BE2C (cell line): Measurements from ENCODE around the gene ATXN7.

Source experiments
- DNase-seq: peaks from one replicate; pipeline ENCODE4 v3.0.0-alpha.2; 2020
- H3K27me3 ChIP-seq: fragments of 250-450 bp; sonication (Bioruptor Pico); 2 replicates; pipeline ENCODE4 v1.5.1; 2020; ENCODE audit warnings: mild to moderate bottlenecking
- H3K36me3 ChIP-seq: fragments of 250-450 bp; sonication (Bioruptor Pico); 2 replicates; pipeline ENCODE4 v1.5.1; 2020; ENCODE audit warnings: mild to moderate bottlenecking
- H3K4me1 ChIP-seq: fragments of 250-450 bp; sonication (Bioruptor Pico); 2 replicates; pipeline ENCODE4 v1.5.1; 2020
- H3K4me3 ChIP-seq: 2 replicates; pipeline ENCODE4 v1.5.1; 2011; ENCODE audit warnings: low read depth, low read length
- H3K9me3 ChIP-seq: fragments of 250-450 bp; sonication (Bioruptor Pico); 2 replicates; pipeline ENCODE4 v1.5.1; 2020
- TF ChIP-seq, protein P1 (sequence below): IDR thresholded peaks from 2 replicates; pipeline ENCODE4 v1.5.1; 2012; ENCODE audit warnings: mild to moderate bottlenecking, low read depth, low read length

The ATXN7 gene

GRCh38 chr3:64008487-64009351, 145.1 kb downstream of the ATXN7 start:
- no peaks in the 10 kb centered on the region for H3K27me3 ChIP-seq
- peaks cover 78% of the 10 kb centered on the region for H3K36me3 ChIP-seq
- no peak overlapping the region for H3K4me3 ChIP-seq
- H3K4me1 ChIP-seq, result no peaks in the 10 kb centered on the region
- TF ChIP-seq, protein P1, sequence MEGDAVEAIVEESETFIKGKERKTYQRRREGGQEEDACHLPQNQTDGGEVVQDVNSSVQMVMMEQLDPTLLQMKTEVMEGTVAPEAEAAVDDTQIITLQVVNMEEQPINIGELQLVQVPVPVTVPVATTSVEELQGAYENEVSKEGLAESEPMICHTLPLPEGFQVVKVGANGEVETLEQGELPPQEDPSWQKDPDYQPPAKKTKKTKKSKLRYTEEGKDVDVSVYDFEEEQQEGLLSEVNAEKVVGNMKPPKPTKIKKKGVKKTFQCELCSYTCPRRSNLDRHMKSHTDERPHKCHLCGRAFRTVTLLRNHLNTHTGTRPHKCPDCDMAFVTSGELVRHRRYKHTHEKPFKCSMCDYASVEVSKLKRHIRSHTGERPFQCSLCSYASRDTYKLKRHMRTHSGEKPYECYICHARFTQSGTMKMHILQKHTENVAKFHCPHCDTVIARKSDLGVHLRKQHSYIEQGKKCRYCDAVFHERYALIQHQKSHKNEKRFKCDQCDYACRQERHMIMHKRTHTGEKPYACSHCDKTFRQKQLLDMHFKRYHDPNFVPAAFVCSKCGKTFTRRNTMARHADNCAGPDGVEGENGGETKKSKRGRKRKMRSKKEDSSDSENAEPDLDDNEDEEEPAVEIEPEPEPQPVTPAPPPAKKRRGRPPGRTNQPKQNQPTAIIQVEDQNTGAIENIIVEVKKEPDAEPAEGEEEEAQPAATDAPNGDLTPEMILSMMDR, result no peak
- no peak for DNase-seq
- no peaks in the 10 kb centered on the region for H3K9me3 ChIP-seq

GRCh38 chr3:64009528-64009927, 145.9 kb downstream of the ATXN7 start:
- no peaks in the 10 kb centered on the region for H3K4me1 ChIP-seq
- peaks cover 81% of the 10 kb centered on the region for H3K36me3 ChIP-seq
- no peak for DNase-seq
- H3K4me3 ChIP-seq, result no peak overlapping the region
- no peaks in the 10 kb centered on the region for H3K27me3 ChIP-seq
- TF ChIP-seq, protein P1, result no peak
- H3K9me3 ChIP-seq, result no peaks in the 10 kb centered on the region

DNA sequence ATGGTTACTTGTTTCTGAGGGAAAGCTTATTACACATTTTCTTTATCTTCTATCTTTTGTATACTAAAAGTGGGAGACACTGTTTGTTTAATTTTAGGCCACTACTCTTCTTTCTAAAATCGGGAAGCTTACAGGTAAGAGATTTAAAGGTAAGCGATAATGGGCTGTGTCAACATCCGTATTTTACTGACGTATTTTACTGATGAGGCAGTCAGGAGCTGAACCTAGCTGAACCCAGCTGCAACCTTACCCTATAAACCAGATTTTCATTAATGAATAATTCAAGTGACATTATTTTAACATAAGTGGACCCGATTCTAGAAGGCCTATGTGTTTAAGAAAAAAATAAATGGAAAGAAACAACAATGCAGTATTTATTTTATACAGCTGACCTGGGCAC, 146.5 kb downstream of the ATXN7 start:
- H3K36me3 ChIP-seq, result peaks cover 87% of the 10 kb centered on the region
- H3K27me3 ChIP-seq, result no peaks in the 10 kb centered on the region
- TF ChIP-seq, protein P1, result no peak

GRCh38 chr3:64011685-64012084, 148.0 kb downstream of the ATXN7 start:
- TF ChIP-seq, protein P1, result no peak
- H3K36me3 ChIP-seq, result peaks cover 88% of the 10 kb centered on the region
- no peak for DNase-seq
- H3K9me3 ChIP-seq, result no peaks in the 10 kb centered on the region
- no peak overlapping the region for H3K4me3 ChIP-seq
- no peaks in the 10 kb centered on the region for H3K4me1 ChIP-seq
- no peaks in the 10 kb centered on the region for H3K27me3 ChIP-seq

More for the DNA sequence above, 146.5 kb downstream of the ATXN7 start:
- Histone ChIP-seq H3K4me3 (no peak overlapping the region), H3K4me1 (no peaks in the 10 kb centered on the region), H3K9me3 (no peaks in the 10 kb centered on the region)
- no peak for DNase-seq

- Histone ChIP-seq H3K4me1 (no peaks in the 10 kb centered on the region), H3K9me3 (no peaks in the 10 kb centered on the region), H3K4me3 (no peak overlapping the region), H3K36me3 (peaks cover 92% of the 10 kb centered on the region), H3K27me3 (no peaks in the 10 kb centered on the region)
- DNase-seq, result no peak
- TF ChIP-seq, protein P1, result no peak
These were observed 153.4 kb downstream of the ATXN7 start for GRCh38 chr3:64016941-64017620.

- peaks cover 71% of the 10 kb centered on the region for H3K36me3 ChIP-seq
- H3K9me3 ChIP-seq, result no peaks in the 10 kb centered on the region
- no peaks in the 10 kb centered on the region for H3K4me1 ChIP-seq
- TF ChIP-seq, protein P1, result no peak
- no peak for DNase-seq
- no peak overlapping the region for H3K4me3 ChIP-seq
- no peaks in the 10 kb centered on the region for H3K27me3 ChIP-seq
These were observed 155.6 kb downstream of the ATXN7 start for GRCh38 chr3:64019271-64019670.
